ENCODE data around the gene CDKN2B. TPM values are rescaled to one million over a fixed set of nuclear protein-coding genes. Genes with fewer than 3 reads are reported as not detected.
A peak's percentile ranks its signal among the peaks of the same experiment; 100 is the strongest.

The CDKN2B gene
- total RNA-seq, 2 donors from 2014 or later: 6.0 to 9.6 TPM

DNA sequence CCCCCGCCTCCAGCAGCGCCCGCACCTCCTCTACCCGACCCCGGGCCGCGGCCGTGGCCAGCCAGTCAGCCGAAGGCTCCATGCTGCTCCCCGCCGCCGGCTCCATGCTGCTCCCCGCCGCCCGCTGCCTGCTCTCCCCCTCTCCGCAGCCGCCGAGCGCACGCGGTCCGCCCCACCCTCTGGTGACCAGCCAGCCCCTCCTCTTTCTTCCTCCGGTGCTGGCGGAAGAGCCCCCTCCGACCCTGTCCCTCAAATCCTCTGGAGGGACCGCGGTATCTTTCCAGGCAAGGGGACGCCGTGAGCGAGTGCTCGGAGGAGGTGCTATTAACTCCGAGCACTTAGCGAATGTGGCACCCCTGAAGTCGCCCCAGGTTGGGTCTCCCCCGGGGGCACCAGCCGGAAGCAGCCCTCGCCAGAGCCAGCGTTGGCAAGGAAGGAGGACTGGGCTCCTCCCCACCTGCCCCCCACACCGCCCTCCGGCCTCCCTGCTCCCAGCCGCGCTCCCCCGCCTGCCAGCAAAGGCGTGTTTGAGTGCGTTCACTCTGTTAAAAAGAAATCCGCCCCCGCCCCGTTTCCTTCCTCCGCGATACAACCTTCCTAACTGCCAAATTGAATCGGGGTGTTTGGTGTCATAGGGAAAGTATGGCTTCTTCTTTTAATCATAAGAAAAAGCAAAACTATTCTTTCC lies 34.2 kb downstream of the CDKN2B start:
- Histone ChIP-seq H3K4me1 (peaks cover 18% of the 10 kb centered on the region), H3K36me3 (replicated peaks in 1 of 2; ENCODE audit: insufficient read depth in 1 of 2, low read depth in 2 of 2) (no peaks in the 10 kb centered on the region), H3K27me3 (peaks cover 17 to 63% of the 10 kb centered on the region in 2 donors), H3K27ac (no peak overlapping the region), H3K4me3 (peak overlapping the region; percentile 2 to 33), H3K9me3 (no peaks in the 10 kb centered on the region)
- intact Hi-C loops (cut with DNase I): no loop called here
- WGBS, 2 donors: 0 to 1% methylated on average over 11 to 51 of the region's 51 CpGs
- ATAC-seq: peak; percentile 78
- DNase-seq: peak; percentile 17 to 55 (median 33)
- TF ChIP-seq, protein P1, sequence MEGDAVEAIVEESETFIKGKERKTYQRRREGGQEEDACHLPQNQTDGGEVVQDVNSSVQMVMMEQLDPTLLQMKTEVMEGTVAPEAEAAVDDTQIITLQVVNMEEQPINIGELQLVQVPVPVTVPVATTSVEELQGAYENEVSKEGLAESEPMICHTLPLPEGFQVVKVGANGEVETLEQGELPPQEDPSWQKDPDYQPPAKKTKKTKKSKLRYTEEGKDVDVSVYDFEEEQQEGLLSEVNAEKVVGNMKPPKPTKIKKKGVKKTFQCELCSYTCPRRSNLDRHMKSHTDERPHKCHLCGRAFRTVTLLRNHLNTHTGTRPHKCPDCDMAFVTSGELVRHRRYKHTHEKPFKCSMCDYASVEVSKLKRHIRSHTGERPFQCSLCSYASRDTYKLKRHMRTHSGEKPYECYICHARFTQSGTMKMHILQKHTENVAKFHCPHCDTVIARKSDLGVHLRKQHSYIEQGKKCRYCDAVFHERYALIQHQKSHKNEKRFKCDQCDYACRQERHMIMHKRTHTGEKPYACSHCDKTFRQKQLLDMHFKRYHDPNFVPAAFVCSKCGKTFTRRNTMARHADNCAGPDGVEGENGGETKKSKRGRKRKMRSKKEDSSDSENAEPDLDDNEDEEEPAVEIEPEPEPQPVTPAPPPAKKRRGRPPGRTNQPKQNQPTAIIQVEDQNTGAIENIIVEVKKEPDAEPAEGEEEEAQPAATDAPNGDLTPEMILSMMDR (IDR thresholded peaks at IDR 0.05): no peak
- TF ChIP-seq POLR2A (IDR thresholded peaks at IDR 0.05): no peak

DNA sequence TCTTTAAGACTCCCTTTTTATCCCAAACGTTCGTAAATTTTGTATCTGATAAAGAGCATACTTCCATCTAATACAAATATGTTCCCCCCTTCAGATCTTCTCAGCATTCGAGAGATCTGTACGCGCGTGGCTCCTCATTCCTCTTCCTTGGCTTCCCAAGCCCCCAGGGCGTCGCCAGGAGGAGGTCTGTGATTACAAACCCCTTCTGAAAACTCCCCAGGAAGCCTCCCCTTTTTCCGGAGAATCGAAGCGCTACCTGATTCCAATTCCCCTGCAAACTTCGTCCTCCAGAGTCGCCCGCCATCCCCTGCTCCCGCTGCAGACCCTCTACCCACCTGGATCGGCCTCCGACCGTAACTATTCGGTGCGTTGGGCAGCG lies 34.8 kb downstream of the CDKN2B start:
- no peak for ATAC-seq
- Histone ChIP-seq H3K27ac (no peak overlapping the region), H3K4me1 (peaks cover 18% of the 10 kb centered on the region), H3K27me3 (peaks cover 17 to 66% of the 10 kb centered on the region in 2 donors), H3K9me3 (no peaks in the 10 kb centered on the region), H3K36me3 (replicated peaks in 1 of 2; ENCODE audit: insufficient read depth in 1 of 2, low read depth in 2 of 2) (no peaks in the 10 kb centered on the region), H3K4me3 (peak overlapping the region in 1 of 2 donors; percentile 33)
- no peak for DNase-seq
- WGBS, 2 donors: 5 to 7% methylated on average over 15 to 21 of the region's 21 CpGs
- TF ChIP-seq, protein P1 (IDR thresholded peaks at IDR 0.05): no peak
- no peak for TF ChIP-seq POLR2A (IDR thresholded peaks at IDR 0.05)
- intact Hi-C loops (cut with DNase I): no loop called here

DNA sequence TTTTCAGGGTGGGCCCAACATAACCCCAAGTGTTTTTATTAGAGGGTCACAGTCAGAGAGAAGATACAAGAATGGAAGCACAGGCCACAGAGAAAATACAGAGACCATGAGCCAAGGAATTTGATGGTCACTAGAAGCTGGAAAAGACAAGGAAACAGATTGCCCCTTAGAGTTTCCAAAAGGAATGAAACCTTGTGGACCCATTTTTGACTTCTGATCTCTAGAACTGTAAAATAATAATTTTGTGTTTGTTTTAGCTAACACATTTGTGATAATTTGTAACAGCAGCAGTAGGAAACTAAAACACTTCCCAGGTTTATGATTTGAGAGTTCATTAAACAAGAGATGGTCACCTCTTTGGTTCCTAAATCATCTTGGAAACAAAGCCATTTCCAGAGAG lies 36.7 kb downstream of the CDKN2B start:
- Histone ChIP-seq H3K4me3 (no peak overlapping the region), H3K27me3 (peaks cover 20 to 80% of the 10 kb centered on the region in 2 donors), H3K36me3 (replicated peaks in 1 of 2; ENCODE audit: insufficient read depth in 1 of 2, low read depth in 2 of 2) (no peaks in the 10 kb centered on the region), H3K4me1 (peaks cover 18% of the 10 kb centered on the region), H3K9me3 (no peaks in the 10 kb centered on the region), H3K27ac (no peak overlapping the region)
- intact Hi-C loops (cut with DNase I): no loop called here
- no peak for ATAC-seq
- TF ChIP-seq, protein P1 (IDR thresholded peaks at IDR 0.05): no peak
- TF ChIP-seq POLR2A (IDR thresholded peaks at IDR 0.05): no peak
- DNase-seq: no peak

DNA sequence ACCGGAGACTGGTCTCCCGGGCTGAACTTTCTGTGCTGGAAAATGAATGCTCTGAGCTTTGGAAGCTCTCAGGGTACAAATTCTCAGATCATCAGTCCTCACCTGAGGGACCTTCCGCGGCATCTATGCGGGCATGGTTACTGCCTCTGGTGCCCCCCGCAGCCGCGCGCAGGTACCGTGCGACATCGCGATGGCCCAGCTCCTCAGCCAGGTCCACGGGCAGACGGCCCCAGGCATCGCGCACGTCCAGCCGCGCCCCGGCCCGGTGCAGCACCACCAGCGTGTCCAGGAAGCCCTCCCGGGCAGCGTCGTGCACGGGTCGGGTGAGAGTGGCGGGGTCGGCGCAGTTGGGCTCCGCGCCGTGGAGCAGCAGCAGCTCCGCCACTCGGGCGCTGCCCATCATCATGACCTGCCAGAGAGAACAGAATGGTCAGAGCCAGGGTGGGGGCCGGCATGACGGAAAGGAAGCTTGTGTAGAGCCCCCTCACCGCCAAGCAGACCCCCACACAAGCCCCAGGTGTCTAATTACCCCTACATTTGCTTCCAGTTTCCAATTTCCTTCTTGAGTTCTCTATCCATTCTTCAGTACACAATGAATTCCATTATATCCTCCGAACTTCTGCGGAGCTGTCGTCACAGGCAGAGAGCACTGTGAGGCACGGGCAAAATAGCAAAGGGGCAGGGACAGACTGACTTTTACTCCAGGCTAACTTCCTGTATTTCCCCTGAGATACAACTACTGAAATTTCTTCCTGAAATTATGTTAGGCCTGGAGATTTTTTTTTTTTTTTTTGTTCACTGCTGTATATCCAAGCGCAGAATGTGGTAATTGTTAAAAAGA lies 38.1 kb downstream of the CDKN2B start:
- H3K27me3 ChIP-seq: peaks cover 24 to 77% of the 10 kb centered on the region in 2 donors
- no peaks in the 10 kb centered on the region for H3K36me3 ChIP-seq (replicated peaks in 1 of 2; ENCODE audit: insufficient read depth in 1 of 2, low read depth in 2 of 2)
- DNase-seq (no peak), ATAC-seq (no peak)
- intact Hi-C loops (cut with DNase I): no loop called here
- H3K9me3 ChIP-seq: no peaks in the 10 kb centered on the region
- WGBS, 2 donors: 6 to 16% methylated on average over 10 to 43 of the region's 45 CpGs
- no peak overlapping the region for H3K4me3 ChIP-seq
- no peak overlapping the region for H3K27ac ChIP-seq
- TF ChIP-seq, protein P1 (IDR thresholded peaks at IDR 0.05): no peak
- no peak for TF ChIP-seq POLR2A (IDR thresholded peaks at IDR 0.05)
- H3K4me1 ChIP-seq: peaks cover 18% of the 10 kb centered on the region
